ENCODE measurements around the gene RHBDL1. TPM values are rescaled to one million over a fixed set of nuclear protein-coding genes. Genes with fewer than 3 reads are reported as not detected.

RHBDL1 gene
- total RNA-seq, 1 experiment from 2014 or later: 1.5 TPM

GRCh38 chr16:722835-723633 lies 47.6 kb downstream of the RHBDL1 start:
- ChIA-PET CTCF (no interaction called here), POLR2A (ENCODE audit: low non-redundant PET) (interaction anchor here (0.5 kb wide), 1 partner anchor 1243 kb away, joined by 3 read pairs; no protein-coding TSS in a partner anchor)
- Histone ChIP-seq H3K27me3 (replicated peaks; ENCODE audit: insufficient read depth, low read depth, low read length, poor library complexity) (peaks cover 2% of the 10 kb centered on the region), H3K36me3 (ENCODE audit: insufficient read depth, low read length, poor library complexity, severe bottlenecking) (no peaks in the 10 kb centered on the region), H3K4me1 (ENCODE audit: insufficient read depth, low read length, poor library complexity, severe bottlenecking) (peaks cover 15% of the 10 kb centered on the region), H3K4me3 (ENCODE audit: low read depth, low read length, poor library complexity, severe bottlenecking) (no peak overlapping the region), H3K27ac (ENCODE audit: low read depth, low read length, poor library complexity, severe bottlenecking) (no peak overlapping the region), H3K9me3 (ENCODE audit: low read depth, low read length, poor library complexity, severe bottlenecking) (no peaks in the 10 kb centered on the region)
- no peak for DNase-seq (ENCODE audit: low spot score)
- no TSS peak for BruUV-seq (replicated peaks)
- intact Hi-C loops (cut with micrococcal nuclease; ENCODE audit: unreplicated experiment): no loop called here
- TF ChIP-seq EZH2 (IDR thresholded peaks at IDR 0.05; ENCODE audit: borderline replicate concordance, low read depth, low read length, poor library complexity, severe bottlenecking): no peak
- no peak for TF ChIP-seq CTCF (conservative IDR thresholded peaks at IDR 0.05; ENCODE audit: low read depth, low read length)

- H3K36me3 ChIP-seq (ENCODE audit: insufficient read depth, low read length, poor library complexity, severe bottlenecking): no peaks in the 10 kb centered on the region
- no peaks in the 10 kb centered on the region for H3K27me3 ChIP-seq (replicated peaks; ENCODE audit: insufficient read depth, low read depth, low read length, poor library complexity)
- ChIA-PET POLR2A (ENCODE audit: low non-redundant PET) (interaction anchor here (0.5 kb wide), 1 partner anchor 1243 kb away, joined by 3 read pairs; no protein-coding TSS in a partner anchor), CTCF (no interaction called here)
- H3K9me3 ChIP-seq (ENCODE audit: low read depth, low read length, poor library complexity, severe bottlenecking): no peaks in the 10 kb centered on the region
- no peak for TF ChIP-seq EZH2 (IDR thresholded peaks at IDR 0.05; ENCODE audit: borderline replicate concordance, low read depth, low read length, poor library complexity, severe bottlenecking)
- TF ChIP-seq CTCF (conservative IDR thresholded peaks at IDR 0.05; ENCODE audit: low read depth, low read length): no peak
- no TSS peak for BruUV-seq (replicated peaks)
- H3K4me1 ChIP-seq (ENCODE audit: insufficient read depth, low read length, poor library complexity, severe bottlenecking): peaks cover 19% of the 10 kb centered on the region
- H3K27ac ChIP-seq (ENCODE audit: low read depth, low read length, poor library complexity, severe bottlenecking): no peak overlapping the region
- H3K4me3 ChIP-seq (ENCODE audit: low read depth, low read length, poor library complexity, severe bottlenecking): no peak overlapping the region
- intact Hi-C loops (cut with micrococcal nuclease; ENCODE audit: unreplicated experiment): no loop called here
- DNase-seq (ENCODE audit: low spot score): no peak
Measured at GRCh38 chr16:723695-724094, 48.2 kb downstream of the RHBDL1 start.

GRCh38 chr16:724188-725040 lies 48.9 kb downstream of the RHBDL1 start:
- H3K4me3 ChIP-seq (ENCODE audit: low read depth, low read length, poor library complexity, severe bottlenecking): no peak overlapping the region
- H3K27ac ChIP-seq (ENCODE audit: low read depth, low read length, poor library complexity, severe bottlenecking): no peak overlapping the region
- H3K4me1 ChIP-seq (ENCODE audit: insufficient read depth, low read length, poor library complexity, severe bottlenecking): peaks cover 19% of the 10 kb centered on the region
- no peaks in the 10 kb centered on the region for H3K36me3 ChIP-seq (ENCODE audit: insufficient read depth, low read length, poor library complexity, severe bottlenecking)
- no peaks in the 10 kb centered on the region for H3K27me3 ChIP-seq (replicated peaks; ENCODE audit: insufficient read depth, low read depth, low read length, poor library complexity)
- BruUV-seq (replicated peaks): no TSS peak
- H3K9me3 ChIP-seq (ENCODE audit: low read depth, low read length, poor library complexity, severe bottlenecking): no peaks in the 10 kb centered on the region
- POLR2A ChIA-PET (ENCODE audit: low non-redundant PET): no interaction called here
- DNase-seq (ENCODE audit: low spot score): no peak
- CTCF ChIA-PET: interaction anchor here (0.6 kb wide), 1 partner anchor 29 kb away, joined by 3 read pairs; no protein-coding TSS in a partner anchor
- intact Hi-C loops (cut with micrococcal nuclease; ENCODE audit: unreplicated experiment): no loop called here
- no peak for TF ChIP-seq EZH2 (IDR thresholded peaks at IDR 0.05; ENCODE audit: borderline replicate concordance, low read depth, low read length, poor library complexity, severe bottlenecking)
- TF ChIP-seq CTCF (conservative IDR thresholded peaks at IDR 0.05; ENCODE audit: low read depth, low read length): no peak
